Spleen (tissue), 7 donors: ENCODE data around the gene GMPS.

Experiments
- POLR2A ChIP-seq, 3 donors: fragments of 450-650 bp; IDR thresholded peaks; one replicate each; pipeline ENCODE4 v1.5.1; 2017; ENCODE audit warnings: antibody characterized with exemption in 3 of 3, mild to moderate bottlenecking in 1 of 3
- POLR2AphosphoS5 ChIP-seq, 3 donors: sonication (generic); formaldehyde crosslinking; IDR thresholded peaks; one replicate each; pipeline ENCODE4 v1.5.1; 2017; ENCODE audit warnings: antibody characterized with exemption in 3 of 3
- TF ChIP-seq, protein P1 (sequence below), 11 experiments: fragments of 200-600 bp in 7 of 11; fragments of 450-650 bp in 4 of 11; sonication (generic) in 4 of 11; IDR thresholded peaks in 8 of 11; conservative IDR thresholded peaks in 3 of 11; 1 replicate in 7 of 11; 2 replicates in 4 of 11; pipeline versions ENCODE4 v1.4.0 to v1.8.0; 2016 to 2021; ENCODE audit warnings: antibody characterized with exemption in 11 of 11, inconsistent platforms in 4 of 11, mild to moderate bottlenecking in 1 of 11
- donor health status: DM: no; HTN: no; CAD: no; lungs with moderate emphysema.
- donor health status: DM: no; HTN: no; CAD: no.
- donor health status: DM: no; HTN: no; CAD: no.

DNA sequence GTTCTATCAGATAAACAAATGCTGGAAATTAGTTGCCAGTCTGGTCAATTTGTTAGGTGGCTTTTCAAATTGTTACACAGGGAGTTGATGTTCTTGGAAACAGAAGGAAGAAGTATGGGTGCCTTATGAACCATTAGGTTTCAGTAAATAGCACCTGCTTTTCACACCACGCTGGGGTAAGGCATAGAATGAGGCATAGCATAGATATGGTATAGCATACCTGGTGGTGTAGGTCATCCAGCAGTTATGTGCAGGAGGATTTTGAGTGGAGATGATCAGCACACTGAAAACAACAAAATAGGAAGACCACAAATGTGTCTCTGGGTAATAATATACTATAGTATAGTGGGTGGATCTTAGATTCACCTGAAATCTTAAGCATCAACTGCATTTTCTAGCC, 121.4 kb downstream of the GMPS start:
- TF ChIP-seq POLR2AphosphoS5 (IDR thresholded peaks at IDR 0.05) (no peak), POLR2A (IDR thresholded peaks at IDR 0.05) (no peak)
- TF ChIP-seq, protein P1, sequence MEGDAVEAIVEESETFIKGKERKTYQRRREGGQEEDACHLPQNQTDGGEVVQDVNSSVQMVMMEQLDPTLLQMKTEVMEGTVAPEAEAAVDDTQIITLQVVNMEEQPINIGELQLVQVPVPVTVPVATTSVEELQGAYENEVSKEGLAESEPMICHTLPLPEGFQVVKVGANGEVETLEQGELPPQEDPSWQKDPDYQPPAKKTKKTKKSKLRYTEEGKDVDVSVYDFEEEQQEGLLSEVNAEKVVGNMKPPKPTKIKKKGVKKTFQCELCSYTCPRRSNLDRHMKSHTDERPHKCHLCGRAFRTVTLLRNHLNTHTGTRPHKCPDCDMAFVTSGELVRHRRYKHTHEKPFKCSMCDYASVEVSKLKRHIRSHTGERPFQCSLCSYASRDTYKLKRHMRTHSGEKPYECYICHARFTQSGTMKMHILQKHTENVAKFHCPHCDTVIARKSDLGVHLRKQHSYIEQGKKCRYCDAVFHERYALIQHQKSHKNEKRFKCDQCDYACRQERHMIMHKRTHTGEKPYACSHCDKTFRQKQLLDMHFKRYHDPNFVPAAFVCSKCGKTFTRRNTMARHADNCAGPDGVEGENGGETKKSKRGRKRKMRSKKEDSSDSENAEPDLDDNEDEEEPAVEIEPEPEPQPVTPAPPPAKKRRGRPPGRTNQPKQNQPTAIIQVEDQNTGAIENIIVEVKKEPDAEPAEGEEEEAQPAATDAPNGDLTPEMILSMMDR (IDR thresholded peaks at IDR 0.05 in 8 of 11, conservative IDR thresholded peaks at IDR 0.05 in 3 of 11): no peak
